ENCODE data around the gene IL1RAPL1. TPM values are rescaled to one million over a fixed set of nuclear protein-coding genes. Genes with fewer than 3 reads are reported as not detected.

The IL1RAPL1 gene
- total and polyA plus RNA-seq, 8 donors, result 0.05 to 0.20 (median 0.09) TPM; not detected in 5

DNA sequence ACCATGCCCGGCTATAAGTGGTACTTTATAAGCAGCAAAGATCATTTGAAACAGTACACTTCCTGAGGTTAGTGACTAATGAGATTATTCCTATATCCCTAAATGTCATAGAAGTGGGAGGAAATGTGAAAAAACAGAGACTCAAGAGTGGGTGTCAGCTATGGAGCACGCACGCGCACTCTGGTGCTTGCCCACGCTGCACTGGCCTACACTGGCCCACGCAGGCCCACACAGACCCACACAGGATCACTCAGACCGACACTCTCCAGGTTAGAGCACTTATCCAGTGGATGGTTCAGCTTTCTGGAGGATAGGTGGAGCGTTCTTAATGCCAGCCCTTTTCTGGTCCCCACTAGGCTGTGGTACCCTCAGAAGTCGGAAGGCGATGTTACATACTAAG is 78.5 kb downstream of the IL1RAPL1 start:
- Histone ChIP-seq H3K27ac (no peak overlapping the region), H3K9me3 (no peaks in the 10 kb centered on the region), H3K36me3 (no peaks in the 10 kb centered on the region), H3K27me3 (no peaks in the 10 kb centered on the region), H3K4me1 (no peaks in the 10 kb centered on the region), H3K4me3 (no peak overlapping the region)
- TF ChIP-seq, protein P1, sequence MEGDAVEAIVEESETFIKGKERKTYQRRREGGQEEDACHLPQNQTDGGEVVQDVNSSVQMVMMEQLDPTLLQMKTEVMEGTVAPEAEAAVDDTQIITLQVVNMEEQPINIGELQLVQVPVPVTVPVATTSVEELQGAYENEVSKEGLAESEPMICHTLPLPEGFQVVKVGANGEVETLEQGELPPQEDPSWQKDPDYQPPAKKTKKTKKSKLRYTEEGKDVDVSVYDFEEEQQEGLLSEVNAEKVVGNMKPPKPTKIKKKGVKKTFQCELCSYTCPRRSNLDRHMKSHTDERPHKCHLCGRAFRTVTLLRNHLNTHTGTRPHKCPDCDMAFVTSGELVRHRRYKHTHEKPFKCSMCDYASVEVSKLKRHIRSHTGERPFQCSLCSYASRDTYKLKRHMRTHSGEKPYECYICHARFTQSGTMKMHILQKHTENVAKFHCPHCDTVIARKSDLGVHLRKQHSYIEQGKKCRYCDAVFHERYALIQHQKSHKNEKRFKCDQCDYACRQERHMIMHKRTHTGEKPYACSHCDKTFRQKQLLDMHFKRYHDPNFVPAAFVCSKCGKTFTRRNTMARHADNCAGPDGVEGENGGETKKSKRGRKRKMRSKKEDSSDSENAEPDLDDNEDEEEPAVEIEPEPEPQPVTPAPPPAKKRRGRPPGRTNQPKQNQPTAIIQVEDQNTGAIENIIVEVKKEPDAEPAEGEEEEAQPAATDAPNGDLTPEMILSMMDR (IDR thresholded peaks at IDR 0.05), result no peak
- DNase-seq, result no peak
- ATAC-seq, result no peak
- WGBS, 2 donors, result 77 to 89% methylated on average over 10 of the region's 10 CpGs
- no peak for FAIRE-seq
- intact Hi-C loops (cut with DNase I), result no loop called here

DNA sequence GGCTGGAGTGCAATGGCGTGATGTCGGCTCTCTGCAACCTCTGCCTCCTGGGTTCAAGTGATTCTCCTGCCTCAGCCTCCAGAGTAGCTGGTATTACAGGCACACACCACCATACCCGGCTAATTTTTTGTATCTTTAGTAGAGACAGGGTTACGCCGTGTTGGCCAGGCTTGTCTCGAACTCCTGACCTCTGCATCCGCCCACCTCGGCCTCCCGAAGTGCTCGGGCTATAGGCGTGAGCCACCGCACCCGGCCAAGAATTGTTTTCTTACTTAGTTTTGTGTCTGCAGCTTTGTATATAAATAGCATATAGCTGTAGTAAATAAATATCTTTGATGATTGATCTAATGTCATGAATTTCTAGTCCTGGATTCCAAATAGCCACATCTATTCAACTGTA is 81.1 kb downstream of the IL1RAPL1 start:
- 80 to 85% methylated on average over 13 of the region's 13 CpGs for WGBS, 2 donors
- DNase-seq (no peak), ATAC-seq (no peak), FAIRE-seq (no peak)
- Histone ChIP-seq H3K4me1 (no peaks in the 10 kb centered on the region), H3K4me3 (no peak overlapping the region), H3K27me3 (no peaks in the 10 kb centered on the region), H3K36me3 (no peaks in the 10 kb centered on the region), H3K9me3 (no peaks in the 10 kb centered on the region), H3K27ac (no peak overlapping the region)
- TF ChIP-seq, protein P1 (IDR thresholded peaks at IDR 0.05), result no peak
- intact Hi-C loops (cut with DNase I), result no loop called here

DNA sequence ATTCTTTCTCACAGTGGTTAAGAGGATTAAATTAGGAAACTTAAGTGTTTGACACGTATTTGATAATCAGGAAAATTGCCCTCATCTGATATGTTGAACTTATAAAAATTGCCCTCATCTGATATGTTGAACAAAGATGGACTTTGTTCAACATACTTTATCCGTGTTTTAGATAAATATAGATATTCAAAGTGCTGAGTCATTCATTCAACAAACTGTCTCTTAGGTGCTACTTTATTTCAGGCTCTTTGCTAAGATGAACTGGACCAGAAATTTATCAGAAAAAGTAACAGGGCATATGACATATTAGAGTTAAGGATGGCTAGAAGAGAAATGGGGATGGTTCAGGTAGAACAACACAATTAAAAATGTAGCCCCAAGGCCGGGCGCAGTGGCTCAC is 81.7 kb downstream of the IL1RAPL1 start:
- no peak for DNase-seq
- Histone ChIP-seq H3K4me3 (no peak overlapping the region), H3K27ac (no peak overlapping the region), H3K9me3 (no peaks in the 10 kb centered on the region), H3K4me1 (no peaks in the 10 kb centered on the region), H3K36me3 (no peaks in the 10 kb centered on the region), H3K27me3 (peaks cover 0 to under 1% (median 0%) of the 10 kb centered on the region in 4 donors)
- TF ChIP-seq, protein P1 (IDR thresholded peaks at IDR 0.05), result no peak
- intact Hi-C loops (cut with DNase I), result no loop called here
- 56 to 64% methylated on average over 4 of the region's 4 CpGs for WGBS, 2 donors
- ATAC-seq, result no peak
- FAIRE-seq, result no peak

DNA sequence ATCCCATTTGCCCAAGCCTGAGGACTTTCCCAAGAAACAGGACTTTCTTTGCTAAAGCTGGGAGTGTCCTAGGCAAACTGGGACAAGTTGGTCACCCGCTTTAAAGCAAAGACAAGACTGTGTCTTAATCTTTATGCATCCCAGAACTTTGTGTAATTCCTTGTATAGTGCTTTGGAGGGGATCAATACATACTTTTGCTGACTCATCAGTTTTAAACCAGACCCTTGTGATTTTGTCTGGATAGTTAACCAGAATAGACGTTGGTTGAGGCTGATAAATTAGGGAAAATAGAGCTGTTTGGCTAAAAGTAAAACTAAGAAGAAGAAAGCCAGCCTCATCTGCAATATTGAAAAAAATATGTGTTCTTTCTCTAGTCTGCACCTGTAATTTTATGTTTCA is 82.8 kb downstream of the IL1RAPL1 start:
- TF ChIP-seq, protein P1 (IDR thresholded peaks at IDR 0.05), result no peak
- no peaks in the 10 kb centered on the region for H3K36me3 ChIP-seq
- intact Hi-C loops (cut with DNase I), result no loop called here
- no peak for FAIRE-seq
- DNase-seq, result no peak
- no peak for ATAC-seq
- H3K4me3 ChIP-seq, result no peak overlapping the region
- H3K9me3 ChIP-seq, result no peaks in the 10 kb centered on the region
- no peak overlapping the region for H3K27ac ChIP-seq
- H3K27me3 ChIP-seq, result peaks cover 0 to 3% (median 0%) of the 10 kb centered on the region in 4 donors
- no peaks in the 10 kb centered on the region for H3K4me1 ChIP-seq
- 31 to 46% methylated on average over 2 of the region's 2 CpGs for WGBS, 2 donors

DNA sequence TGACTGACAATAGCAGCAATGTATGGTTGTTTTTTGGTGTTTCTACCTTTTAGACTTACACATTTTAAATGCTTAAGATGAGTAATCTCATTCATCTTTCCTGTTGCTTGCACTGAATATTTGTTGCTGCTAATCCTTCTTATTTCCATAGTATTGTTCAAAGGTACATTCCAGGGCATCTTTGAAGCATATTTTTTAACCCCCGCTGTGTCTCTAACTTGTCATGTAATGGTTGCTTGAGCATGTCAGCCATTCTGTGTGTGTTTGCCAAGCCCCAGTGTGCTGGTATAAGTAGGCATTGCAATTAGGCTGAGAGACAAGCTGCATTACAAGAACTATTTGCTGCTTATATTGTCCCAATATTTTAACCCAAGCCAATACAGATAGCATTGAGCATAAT is 87.9 kb downstream of the IL1RAPL1 start:
- WGBS, 2 donors, result 0 to 13% methylated on average over 1 of the region's 1 CpG
- Histone ChIP-seq H3K27me3 (peaks cover 0 to 12% (median 0%) of the 10 kb centered on the region in 4 donors), H3K4me1 (no peaks in the 10 kb centered on the region), H3K36me3 (no peaks in the 10 kb centered on the region), H3K9me3 (peaks cover 0 to 3% (median 0%) of the 10 kb centered on the region in 4 donors), H3K4me3 (no peak overlapping the region), H3K27ac (no peak overlapping the region)
- no peak for ATAC-seq
- TF ChIP-seq, protein P1 (IDR thresholded peaks at IDR 0.05), result no peak
- FAIRE-seq, result no peak
- intact Hi-C loops (cut with DNase I), result no loop called here
- no peak for DNase-seq
